Transverse colon (tissue), 4 donors: ENCODE data around the gene MBD3L4. TPM values are rescaled to one million over a fixed set of nuclear protein-coding genes. Genes with fewer than 3 reads are reported as not detected.
"Not testable (repeated sequence)": the region's sequence is repeated elsewhere in the genome, so short reads cannot be mapped to it uniquely, and the experiment has no call there.

Source experiments
- DNase-seq: peaks from one replicate; pipeline ENCODE4 v3.0.0-alpha.2; 2019
- H3K27ac ChIP-seq, 4 donors: fragments of 200-600 bp; sonication (generic); 2 replicates each; pipeline ENCODE4 v1.5.1; 2016 to 2018; ENCODE audit warnings: inconsistent platforms in 4 of 4
- H3K27me3 ChIP-seq: fragments of 200-600 bp; sonication (generic); 2 replicates; pipeline ENCODE4 v1.5.1; 2017; ENCODE audit warnings: inconsistent platforms
- H3K36me3 ChIP-seq, 4 donors: fragments of 200-600 bp; sonication (generic); 2 replicates each; pipeline ENCODE4 v1.5.1; 2017 to 2019; ENCODE audit warnings: inconsistent platforms in 4 of 4
- H3K4me1 ChIP-seq, 4 donors: fragments of 200-600 bp; sonication (generic); 2 replicates each; pipeline ENCODE4 v1.5.1; 2017 to 2020; ENCODE audit warnings: inconsistent platforms in 4 of 4
- H3K4me3 ChIP-seq, 4 donors: fragments of 200-600 bp; sonication (generic); 1 replicate in 1 of 4; 2 replicates in 3 of 4; pipeline versions ENCODE4 v1.5.1 to v1.6.1; 2017 to 2019; ENCODE audit warnings: inconsistent platforms in 4 of 4
- H3K9me3 ChIP-seq, 2 donors: fragments of 200-600 bp; sonication (generic); 2 replicates each; pipeline ENCODE4 v1.5.1; 2017 to 2019; ENCODE audit warnings: inconsistent platforms in 2 of 2
- CTCF ChIP-seq, 5 experiments: fragments of 200-600 bp in 3 of 5; fragments of 450-650 bp in 2 of 5; sonication (generic) in 3 of 5; IDR thresholded peaks; 1 replicate in 2 of 5; 2 replicates in 3 of 5; pipeline ENCODE4 v1.5.1; 2016 to 2017; ENCODE audit warnings: antibody characterized with exemption in 5 of 5, inconsistent platforms in 3 of 5, mild to moderate bottlenecking in 2 of 5, moderate library complexity in 1 of 5
- EP300 ChIP-seq: sonication (generic); formaldehyde crosslinking; IDR thresholded peaks from one replicate; pipeline ENCODE4 v1.6.1; 2017; ENCODE audit warnings: antibody characterized with exemption, low read depth
- POLR2A ChIP-seq: fragments of 450-650 bp; IDR thresholded peaks from one replicate; pipeline ENCODE4 v1.6.1; 2016; ENCODE audit warnings: antibody characterized with exemption, mild to moderate bottlenecking, moderate library complexity
- POLR2AphosphoS5 ChIP-seq, 3 donors: sonication (generic); formaldehyde crosslinking; IDR thresholded peaks; one replicate each; pipeline ENCODE4 v1.6.1; 2016; ENCODE audit warnings: antibody characterized with exemption in 3 of 3
- WGBS, 2 donors: methylation state at CpG; one replicate each; pipeline ENCODE4 v1.1.5; 2018; ENCODE audit warnings: low coverage in 1 of 2; 5-methylcytosine and 5-hydroxymethylcytosine counted together
- in situ Hi-C, 4 donors: fragments of 200-750 bp; cut with MboI; loops; one replicate each; pipeline versions ENCODE4 v1.15.0 to v1.15.1; 2017; ENCODE audit warnings: low sequenced_read_pairs in 3 of 4, low pct_ligation_motif_present in 1 of 4, low pct_unique_long_range_greater_than_20kb in 1 of 4
- intact Hi-C: fragments of 100-400 bp; cut with DNase I; formaldehyde crosslinking; loops from one replicate; pipeline ENCODE4 v1.15.1; 2023; ENCODE audit warnings: low total_unique reads
- total RNA-seq, 4 donors: library from RNA; depleted of rRNA; stranded (reverse); fragments of >200 nt; gene quantifications; one replicate each; pipeline ENCODE4 v1.1.0, GENCODE V29; 2016

Gene MBD3L4
- total RNA-seq, 4 donors from 2014 or later = not detected

- Histone ChIP-seq H3K36me3 (no peaks in the 10 kb centered on the region), H3K27ac (no peak overlapping the region), H3K4me1 (no peaks in the 10 kb centered on the region), H3K9me3 (no peaks in the 10 kb centered on the region), H3K27me3 (no peaks in the 10 kb centered on the region), H3K4me3 (no peak overlapping the region)
- no peak for DNase-seq
- intact Hi-C loops = loop anchor here (10.0 kb wide), 1 partner anchor 1591 kb away; no protein-coding TSS in a partner anchor
- no peak for TF ChIP-seq POLR2AphosphoS5 (IDR thresholded peaks at IDR 0.05)
- TF ChIP-seq EP300 = no peak
- no peak for TF ChIP-seq CTCF (IDR thresholded peaks at IDR 0.05)
- no peak for TF ChIP-seq POLR2A
- in situ Hi-C loops = no loop called here
- 92% methylated on average over 4 to 9 of the region's 9 CpGs for WGBS, 2 donors
These were observed 23.9 kb upstream of the MBD3L4 start for GRCh38 chr19:7063764-7064418.

- TF ChIP-seq EP300 = no peak
- TF ChIP-seq POLR2A = no peak
- no peak for TF ChIP-seq POLR2AphosphoS5 (IDR thresholded peaks at IDR 0.05)
- no peak for TF ChIP-seq CTCF (IDR thresholded peaks at IDR 0.05)
- H3K27ac ChIP-seq = no peak overlapping the region
- no peak overlapping the region for H3K4me3 ChIP-seq
- intact Hi-C loops (loop anchor here (10.0 kb wide), 1 partner anchor 1591 kb away; no protein-coding TSS in a partner anchor), in situ Hi-C loops (no loop called here)
- no peaks in the 10 kb centered on the region for H3K9me3 ChIP-seq
- DNase-seq = no peak
- H3K4me1 ChIP-seq = no peaks in the 10 kb centered on the region
- 70 to 75% methylated on average over 2 to 4 of the region's 4 CpGs for WGBS, 2 donors
- no peaks in the 10 kb centered on the region for H3K36me3 ChIP-seq
- no peaks in the 10 kb centered on the region for H3K27me3 ChIP-seq
These were observed 23.4 kb upstream of the MBD3L4 start for GRCh38 chr19:7063339-7063738.

DNA sequence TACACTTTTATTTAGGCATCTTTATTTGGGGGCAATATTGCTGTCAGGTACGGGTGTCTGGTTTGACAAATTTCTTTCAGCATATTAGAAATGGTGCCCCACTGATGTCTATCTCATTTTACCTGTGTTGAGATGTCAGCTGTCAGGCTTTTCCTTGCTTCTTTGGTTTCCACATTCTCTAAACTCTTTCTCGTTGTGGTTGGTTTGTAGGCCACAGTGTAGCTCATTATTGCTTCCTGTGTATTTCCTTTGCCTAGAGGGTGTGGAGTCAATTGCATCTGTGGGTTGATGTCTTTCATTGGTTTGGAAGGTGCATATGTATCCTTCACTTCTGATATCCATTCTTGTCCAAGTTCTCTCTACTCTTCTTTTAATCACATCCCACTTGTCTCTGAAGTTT, 20.0 kb upstream of the MBD3L4 start:
- in situ Hi-C loops = not testable (repeated sequence)
- 50 to 71% methylated on average over 1 to 2 of the region's 2 CpGs for WGBS, 2 donors
- intact Hi-C loops = loop anchor here (10.0 kb wide), 1 partner anchor 1595 kb away; no protein-coding TSS in a partner anchor

DNA sequence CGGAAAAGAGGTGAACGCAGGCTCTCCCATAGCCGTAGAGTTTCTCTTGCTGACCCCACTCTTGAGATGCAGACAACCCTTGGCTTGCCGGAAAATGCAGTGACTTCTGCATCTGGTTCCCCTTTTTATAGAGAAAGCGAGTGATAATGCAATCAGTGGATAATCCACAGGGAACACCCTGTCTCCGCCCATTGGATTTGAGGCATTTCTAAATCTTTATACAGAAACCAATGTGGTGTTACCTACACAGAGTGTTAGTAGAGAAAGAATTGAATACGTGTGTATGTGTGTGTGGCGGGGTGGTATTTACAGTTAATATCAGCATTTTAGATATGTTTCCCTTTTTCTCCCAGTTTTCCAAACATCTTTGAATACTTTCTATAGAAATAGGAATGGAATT, 18.6 kb upstream of the MBD3L4 start, which contains the start of gene MBD3L3:
TSS of gene MBD3L3 (minus strand) at position 101 of the 400 bp plus-strand sequence. CDS start at position 30, 71 bp downstream.
- WGBS, 2 donors = no CpG with 5 or more reads among the region's 8 CpGs
- H3K27ac ChIP-seq, DNase-seq, H3K9me3 ChIP-seq, in situ Hi-C loops, H3K4me1 ChIP-seq, H3K4me3 ChIP-seq, intact Hi-C loops, H3K36me3 ChIP-seq, H3K27me3 ChIP-seq: not testable (repeated sequence)

More for the DNA sequence above, 20.0 kb upstream of the MBD3L4 start:
- H3K9me3 ChIP-seq, DNase-seq, H3K4me3 ChIP-seq, H3K27ac ChIP-seq, H3K27me3 ChIP-seq, H3K4me1 ChIP-seq, H3K36me3 ChIP-seq: not testable (repeated sequence)

- H3K27ac ChIP-seq, in situ Hi-C loops, DNase-seq, H3K4me3 ChIP-seq, H3K36me3 ChIP-seq, intact Hi-C loops, H3K9me3 ChIP-seq, H3K27me3 ChIP-seq, H3K4me1 ChIP-seq: not testable (repeated sequence)
- 93% methylated on average over 3 of the region's 16 CpGs; no CpG with 5 or more reads in 1 of the 2 donors for WGBS, 2 donors
These were observed 16.4 kb upstream of the MBD3L4 start for GRCh38 chr19:7056371-7056770.

GRCh38 chr19:7055679-7056078, 15.7 kb upstream of the MBD3L4 start:
- H3K27me3 ChIP-seq, DNase-seq, in situ Hi-C loops, H3K27ac ChIP-seq, H3K9me3 ChIP-seq, H3K36me3 ChIP-seq, H3K4me1 ChIP-seq, intact Hi-C loops, H3K4me3 ChIP-seq: not testable (repeated sequence)
- WGBS, 2 donors = 88 to 90% methylated on average over 3 to 12 of the region's 14 CpGs

GRCh38 chr19:7054635-7055368, 14.8 kb upstream of the MBD3L4 start:
- WGBS, 2 donors = 95 to 97% methylated on average over 6 to 8 of the region's 14 CpGs
- in situ Hi-C loops, H3K9me3 ChIP-seq, intact Hi-C loops, H3K4me3 ChIP-seq, DNase-seq, H3K27me3 ChIP-seq, H3K27ac ChIP-seq, H3K4me1 ChIP-seq, H3K36me3 ChIP-seq: not testable (repeated sequence)

GRCh38 chr19:7052896-7053295, 12.9 kb upstream of the MBD3L4 start:
- DNase-seq, H3K9me3 ChIP-seq, H3K27ac ChIP-seq, H3K36me3 ChIP-seq, H3K4me3 ChIP-seq, H3K27me3 ChIP-seq, in situ Hi-C loops, intact Hi-C loops, H3K4me1 ChIP-seq: not testable (repeated sequence)
- WGBS, 2 donors = 86 to 95% methylated on average over 6 to 7 of the region's 7 CpGs
